HepG2 (cell line): ENCODE measurements around the gene ATG13. TPM values are rescaled to one million over a fixed set of nuclear protein-coding genes. Genes with fewer than 3 reads are reported as not detected.

ENCODE experiments used
- AHDC1 ChIP-seq: sonication (generic); formaldehyde crosslinking; IDR thresholded peaks from 2 replicates; pipeline ENCODE4 v1.5.1; 2020; ENCODE audit warnings: mild to moderate bottlenecking, missing genetic modification reagents, borderline replicate concordance
- GATAD2A ChIP-seq: IDR thresholded peaks from 2 replicates; pipeline ENCODE4 v1.6.1; 2016
- HINFP ChIP-seq: sonication (generic); formaldehyde crosslinking; IDR thresholded peaks from 2 replicates; pipeline ENCODE4 v1.4.0; 2020; ENCODE audit warnings: low read depth, mild to moderate bottlenecking, missing genetic modification reagents
- HMG20A ChIP-seq: IDR thresholded peaks from 2 replicates; pipeline ENCODE4 v1.6.1; 2016; ENCODE audit warnings: borderline replicate concordance
- HNF4A ChIP-seq: sonication (generic); formaldehyde crosslinking; IDR thresholded peaks from 2 replicates; pipeline ENCODE4 v1.4.0; 2020; ENCODE audit warnings: missing genetic modification reagents
- MTA1 ChIP-seq: sonication (generic); formaldehyde crosslinking; IDR thresholded peaks from 2 replicates; pipeline ENCODE4 v1.4.0; 2020; ENCODE audit warnings: missing genetic modification reagents, mild to moderate bottlenecking, borderline replicate concordance
- RXRB ChIP-seq: IDR thresholded peaks from 2 replicates; pipeline ENCODE4 v1.6.1; 2016; ENCODE audit warnings: borderline replicate concordance, missing genetic modification reagents, missing compliant biosample characterization
- SP5 ChIP-seq: IDR thresholded peaks from 2 replicates; pipeline ENCODE4 v1.6.1; 2016; ENCODE audit warnings: low read depth, borderline replicate concordance
- WIZ ChIP-seq: sonication (generic); formaldehyde crosslinking; IDR thresholded peaks from 2 replicates; pipeline ENCODE4 v1.5.1; 2020; ENCODE audit warnings: mild to moderate bottlenecking, missing genetic modification reagents
- ZFX ChIP-seq: sonication (generic); formaldehyde crosslinking; IDR thresholded peaks from 2 replicates; pipeline ENCODE4 v1.4.0; 2020; ENCODE audit warnings: mild to moderate bottlenecking, low read depth, missing genetic modification reagents, moderate library complexity
- ZNF263 ChIP-seq: sonication (generic); formaldehyde crosslinking; IDR thresholded peaks from 2 replicates; pipeline ENCODE4 v1.4.0; 2020; ENCODE audit warnings: missing genetic modification reagents
- ZNF30 ChIP-seq: sonication (generic); formaldehyde crosslinking; IDR thresholded peaks from 2 replicates; pipeline ENCODE4 v1.5.0; 2020; ENCODE audit warnings: mild to moderate bottlenecking, missing genetic modification reagents
- ZNF317 ChIP-seq: sonication (generic); formaldehyde crosslinking; IDR thresholded peaks from 2 replicates; pipeline ENCODE4 v1.5.0; 2020; ENCODE audit warnings: mild to moderate bottlenecking, missing genetic modification reagents
- ZNF432 ChIP-seq: sonication (generic); formaldehyde crosslinking; IDR thresholded peaks from 2 replicates; pipeline ENCODE4 v1.5.0; 2020; ENCODE audit warnings: missing genetic modification reagents, mild to moderate bottlenecking, borderline replicate concordance
- ZNF501 ChIP-seq: sonication (generic); formaldehyde crosslinking; IDR thresholded peaks from 2 replicates; pipeline ENCODE4 v1.5.1; 2020; ENCODE audit warnings: mild to moderate bottlenecking, moderate library complexity, missing genetic modification reagents
- ZNF556 ChIP-seq: sonication (generic); formaldehyde crosslinking; IDR thresholded peaks from 2 replicates; pipeline ENCODE4 v1.4.0; 2020; ENCODE audit warnings: mild to moderate bottlenecking, missing genetic modification reagents, borderline replicate concordance
- ZNF639 ChIP-seq: conservative IDR thresholded peaks from 2 replicates; pipeline ENCODE4 v1.6.1; 2018; ENCODE audit warnings: missing genetic modification reagents
- ZNF720 ChIP-seq: sonication (generic); formaldehyde crosslinking; IDR thresholded peaks from 2 replicates; pipeline ENCODE4 v1.4.0; 2020; ENCODE audit warnings: missing genetic modification reagents
- ZNF766 ChIP-seq: sonication (generic); formaldehyde crosslinking; IDR thresholded peaks from 2 replicates; pipeline ENCODE4 v1.5.0; 2020; ENCODE audit warnings: missing genetic modification reagents, borderline replicate concordance
- polyA plus RNA-seq, 8 experiments: library from polyadenylated mRNA; depleted of rRNA in 3 of 8; stranded (reverse) in 7 of 8; unstranded in 1 of 8; fragments of >200 nt; fragmentation: Illumina TruSeq in 4 of 8; extraction: Trizol in 4 of 8; gene quantifications; 2 replicates each; pipeline versions ENCODE4 v1.2.1 to v1.2.3, GENCODE V29; 2011 to 2016; ENCODE audit warnings: low read depth in 4 of 8, missing spikeins in 1 of 8, mixed read lengths in 1 of 8; ENCODE audit not compliant: insufficient read depth in 1 of 8
- total RNA-seq, 5 experiments: library from RNA; depleted of rRNA; stranded (reverse); fragments of >200 nt; fragmentation: Illumina TruSeq; extraction: Trizol; gene quantifications; 2 replicates each; pipeline ENCODE4 v1.2.3, GENCODE V29; 2016; ENCODE audit warnings: low read depth in 1 of 5
- TF ChIP-seq, protein P1 (sequence below): sonication (generic); formaldehyde crosslinking; IDR thresholded peaks from 2 replicates; pipeline ENCODE4 v1.5.1; 2020; ENCODE audit warnings: missing genetic modification reagents, mild to moderate bottlenecking, borderline replicate concordance

The ATG13 gene
- total and polyA plus RNA-seq, 2 of the 13 experiments (the other 11 are each of a cell fraction or from before 2014, with no cell fraction given): 55.0 to 77.3 TPM

GRCh38 chr11:46597155-46597554 is 20.2 kb upstream of the ATG13 start (continued):
- TF ChIP-seq, protein P1, sequence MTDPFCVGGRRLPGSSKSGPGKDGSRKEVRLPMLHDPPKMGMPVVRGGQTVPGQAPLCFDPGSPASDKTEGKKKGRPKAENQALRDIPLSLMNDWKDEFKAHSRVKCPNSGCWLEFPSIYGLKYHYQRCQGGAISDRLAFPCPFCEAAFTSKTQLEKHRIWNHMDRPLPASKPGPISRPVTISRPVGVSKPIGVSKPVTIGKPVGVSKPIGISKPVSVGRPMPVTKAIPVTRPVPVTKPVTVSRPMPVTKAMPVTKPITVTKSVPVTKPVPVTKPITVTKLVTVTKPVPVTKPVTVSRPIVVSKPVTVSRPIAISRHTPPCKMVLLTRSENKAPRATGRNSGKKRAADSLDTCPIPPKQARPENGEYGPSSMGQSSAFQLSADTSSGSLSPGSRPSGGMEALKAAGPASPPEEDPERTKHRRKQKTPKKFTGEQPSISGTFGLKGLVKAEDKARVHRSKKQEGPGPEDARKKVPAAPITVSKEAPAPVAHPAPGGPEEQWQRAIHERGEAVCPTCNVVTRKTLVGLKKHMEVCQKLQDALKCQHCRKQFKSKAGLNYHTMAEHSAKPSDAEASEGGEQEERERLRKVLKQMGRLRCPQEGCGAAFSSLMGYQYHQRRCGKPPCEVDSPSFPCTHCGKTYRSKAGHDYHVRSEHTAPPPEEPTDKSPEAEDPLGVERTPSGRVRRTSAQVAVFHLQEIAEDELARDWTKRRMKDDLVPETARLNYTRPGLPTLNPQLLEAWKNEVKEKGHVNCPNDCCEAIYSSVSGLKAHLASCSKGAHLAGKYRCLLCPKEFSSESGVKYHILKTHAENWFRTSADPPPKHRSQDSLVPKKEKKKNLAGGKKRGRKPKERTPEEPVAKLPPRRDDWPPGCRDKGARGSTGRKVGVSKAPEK (CRISPR knock-in tag): no peak
- TF ChIP-seq ZNF263 (CRISPR knock-in tag) (no peak), ZNF766 (CRISPR knock-in tag) (no peak), HMG20A (peak; percentile 76; the same call in 1 of the 2 replicates), SP5 (no peak), ZNF556 (CRISPR knock-in tag) (0 out of 2 replicates have a peak, but pooled peaks have one; percentile 32), ZNF432 (no peak), RXRB (peak; percentile 62; the same call in 1 of the 2 replicates), HINFP (CRISPR knock-in tag) (no peak), ZFX (CRISPR knock-in tag) (no peak), ZNF639 (CRISPR knock-in tag) (no peak), ZNF501 (CRISPR knock-in tag) (no peak), GATAD2A (CRISPR knock-in tag) (peak; percentile 43; the same call in 1 of the 2 replicates), ZNF30 (CRISPR knock-in tag) (no peak), WIZ (CRISPR knock-in tag) (no peak), ZNF720 (CRISPR knock-in tag) (no peak), ZNF317 (CRISPR knock-in tag) (no peak), MTA1 (CRISPR knock-in tag) (no peak), HNF4A (CRISPR knock-in tag) (peak; percentile 91), AHDC1 (CRISPR knock-in tag) (peak; percentile 72; the same call in 1 of the 2 replicates)
